ENCODE measurements around the gene SRPRB. TPM values are rescaled to one million over a fixed set of nuclear protein-coding genes. Genes with fewer than 3 reads are reported as not detected.

Gene SRPRB
- polyA plus RNA-seq, 1 of the 3 experiments (the other 2 are of a cell fraction) = 54.3 TPM

- Histone ChIP-seq H3K27ac (ENCODE audit: low read depth in 2 of 2, low read length in 1 of 2) (no peak overlapping the region), H3K36me3 (replicated peaks in 1 of 2; ENCODE audit: control insufficient read depth in 1 of 2, insufficient read depth in 2 of 2, low read length in 1 of 2) (no peaks in the 10 kb centered on the region), H3K9me3 (no peaks in the 10 kb centered on the region), H2AFZ (ENCODE audit: low read depth) (no peak overlapping the region), H3K9ac (no peak overlapping the region), H3K4me1 (ENCODE audit: control insufficient read depth in 1 of 2, insufficient read depth in 2 of 2, low read depth in 1 of 2, low read length in 1 of 2) (peaks cover 0 to 8% of the 10 kb centered on the region in 2 experiments; a peak in 1 of 4 replicates), H3K4me3 (ENCODE audit: low read depth in 2 of 2, low read length in 1 of 2) (no peak overlapping the region), H3K79me2 (ENCODE audit: insufficient read depth) (no peaks in the 10 kb centered on the region), H4K20me1 (ENCODE audit: insufficient read depth) (no peaks in the 10 kb centered on the region), H3K9me2 (no peaks in the 10 kb centered on the region), H3K27me3 (ENCODE audit: insufficient read depth) (no peaks in the 10 kb centered on the region), H3F3A (replicated peaks; ENCODE audit: insufficient read depth) (no peaks in the 10 kb centered on the region), H3K4me2 (no peak overlapping the region)
- ChIA-PET POLR2A (no interaction called here), CTCF (no interaction called here)
- TF ChIP-seq NFIC (IDR thresholded peaks at IDR 0.05; ENCODE audit: borderline replicate concordance) (no peak), RCOR1 (IDR thresholded peaks at IDR 0.05; ENCODE audit: low read length) (no peak), CTCF (IDR thresholded peaks at IDR 0.05) (no peak), IRF3 (IDR thresholded peaks at IDR 0.05; ENCODE audit: low read depth, low read length) (no peak), FOSL2 (IDR thresholded peaks at IDR 0.05; ENCODE audit: borderline replicate concordance, low read depth) (no peak), CHD2 (IDR thresholded peaks at IDR 0.05; ENCODE audit: low read length, partially characterized antibody) (no peak), USF1 (IDR thresholded peaks at IDR 0.05; ENCODE audit: borderline replicate concordance, low read depth) (no peak), NRF1 (IDR thresholded peaks at IDR 0.05; ENCODE audit: low read depth, low read length) (no peak), MEF2A (IDR thresholded peaks at IDR 0.05; ENCODE audit: borderline replicate concordance, low read depth) (no peak), SIN3A (IDR thresholded peaks at IDR 0.05; ENCODE audit: borderline replicate concordance, low read depth, low read length) (no peak), GABPA (IDR thresholded peaks at IDR 0.05; ENCODE audit: low read depth) (no peak), FOXM1 (IDR thresholded peaks at IDR 0.05; ENCODE audit: low read depth) (no peak), FOXJ3 (CRISPR knock-in tag; IDR thresholded peaks at IDR 0.05) (no peak), MAX (IDR thresholded peaks at IDR 0.05; ENCODE audit: low read depth) (no peak), POLR2AphosphoS5 (IDR thresholded peaks at IDR 0.05; ENCODE audit: low read depth, low read length) (no peak)
- no peak for DNase-seq
- WGBS (ENCODE audit: low lambda C conversion rate) = 51% methylated on average over 4 of the region's 4 CpGs
These were observed 56.5 kb downstream of the SRPRB start for GRCh38 chr3:133862161-133862560.

- Histone ChIP-seq H3K4me3 (ENCODE audit: low read depth in 2 of 2, low read length in 1 of 2) (no peak overlapping the region), H3K27me3 (ENCODE audit: insufficient read depth) (no peaks in the 10 kb centered on the region), H3K27ac (ENCODE audit: low read depth in 2 of 2, low read length in 1 of 2) (no peak overlapping the region), H3K79me2 (ENCODE audit: insufficient read depth) (no peaks in the 10 kb centered on the region), H3F3A (replicated peaks; ENCODE audit: insufficient read depth) (no peaks in the 10 kb centered on the region), H3K4me1 (ENCODE audit: control insufficient read depth in 1 of 2, insufficient read depth in 2 of 2, low read depth in 1 of 2, low read length in 1 of 2) (peaks cover 0 to 9% of the 10 kb centered on the region in 2 experiments; a peak in 1 of 4 replicates), H3K9me2 (no peaks in the 10 kb centered on the region), H3K36me3 (replicated peaks in 1 of 2; ENCODE audit: control insufficient read depth in 1 of 2, insufficient read depth in 2 of 2, low read length in 1 of 2) (no peaks in the 10 kb centered on the region), H4K20me1 (ENCODE audit: insufficient read depth) (no peaks in the 10 kb centered on the region), H2AFZ (ENCODE audit: low read depth) (no peak overlapping the region), H3K9ac (no peak overlapping the region), H3K9me3 (no peaks in the 10 kb centered on the region), H3K4me2 (no peak overlapping the region)
- CTCF ChIA-PET = interaction anchor here (1.3 to 1.5 kb wide), 2 partner anchors 15 to 349 kb away, joined by 4 to 6 read pairs; no protein-coding TSS in a partner anchor
- WGBS (ENCODE audit: low lambda C conversion rate) = 80% methylated on average over 10 of the region's 11 CpGs
- no peak for DNase-seq
- POLR2A ChIA-PET = no interaction called here
- TF ChIP-seq EP300 (IDR thresholded peaks at IDR 0.05; ENCODE audit: borderline replicate concordance in 1 of 2, low read depth in 1 of 2, low read length in 1 of 2) = no peak
- TF ChIP-seq USF1 (IDR thresholded peaks at IDR 0.05; ENCODE audit: borderline replicate concordance, low read depth) = no peak
- TF ChIP-seq GATA2 (CRISPR knock-in tag; IDR thresholded peaks at IDR 0.05) = no peak
- no peak for TF ChIP-seq FOXM1 (IDR thresholded peaks at IDR 0.05; ENCODE audit: low read depth)
- no peak for TF ChIP-seq JUND (IDR thresholded peaks at IDR 0.05)
- no peak for TF ChIP-seq CTCF (IDR thresholded peaks at IDR 0.05)
- no peak for TF ChIP-seq RAD21 (IDR thresholded peaks at IDR 0.05; ENCODE audit: low read length)
These were observed 58.3 kb downstream of the SRPRB start for GRCh38 chr3:133863911-133864310.

Data from SK-N-SH (cell line).